Kidney epithelial cell (primary cell): Measurements from ENCODE around the gene GAS6. TPM values are rescaled to one million over a fixed set of nuclear protein-coding genes. Genes with fewer than 3 reads are reported as not detected.

Experiments
- DNase-seq: peaks from one replicate; pipeline ENCODE4 v3.0.0-alpha.2; 2010; ENCODE audit warnings: low read depth
- H3K27me3 ChIP-seq: 2 replicates; pipeline ENCODE4 v1.6.0; 2011; ENCODE audit warnings: low read length; ENCODE audit not compliant: control insufficient read depth, insufficient read depth
- H3K36me3 ChIP-seq: 2 replicates; pipeline ENCODE4 v1.5.1; 2011; ENCODE audit warnings: low read length; ENCODE audit not compliant: control insufficient read depth, insufficient read depth
- H3K4me3 ChIP-seq: 2 replicates; pipeline ENCODE4 v1.5.1; 2011; ENCODE audit warnings: low read depth, mild to moderate bottlenecking, control low read depth, low read length
- total RNA-seq: library from RNA; depleted of rRNA; stranded (reverse); fragments of >200 nt; gene quantifications from 2 replicates; pipeline ENCODE4 v1.2.3, GENCODE V29; 2015
- TF ChIP-seq, protein P1 (sequence below): IDR thresholded peaks from 2 replicates; pipeline ENCODE4 v1.5.1; 2011; ENCODE audit warnings: mild to moderate bottlenecking, moderate library complexity, low read length, control low read depth, inconsistent platforms; ENCODE audit not compliant: insufficient read depth, poor library complexity, severe bottlenecking

Gene GAS6
- total RNA-seq, 1 donor from 2014 or later, result 99.6 TPM

DNA sequence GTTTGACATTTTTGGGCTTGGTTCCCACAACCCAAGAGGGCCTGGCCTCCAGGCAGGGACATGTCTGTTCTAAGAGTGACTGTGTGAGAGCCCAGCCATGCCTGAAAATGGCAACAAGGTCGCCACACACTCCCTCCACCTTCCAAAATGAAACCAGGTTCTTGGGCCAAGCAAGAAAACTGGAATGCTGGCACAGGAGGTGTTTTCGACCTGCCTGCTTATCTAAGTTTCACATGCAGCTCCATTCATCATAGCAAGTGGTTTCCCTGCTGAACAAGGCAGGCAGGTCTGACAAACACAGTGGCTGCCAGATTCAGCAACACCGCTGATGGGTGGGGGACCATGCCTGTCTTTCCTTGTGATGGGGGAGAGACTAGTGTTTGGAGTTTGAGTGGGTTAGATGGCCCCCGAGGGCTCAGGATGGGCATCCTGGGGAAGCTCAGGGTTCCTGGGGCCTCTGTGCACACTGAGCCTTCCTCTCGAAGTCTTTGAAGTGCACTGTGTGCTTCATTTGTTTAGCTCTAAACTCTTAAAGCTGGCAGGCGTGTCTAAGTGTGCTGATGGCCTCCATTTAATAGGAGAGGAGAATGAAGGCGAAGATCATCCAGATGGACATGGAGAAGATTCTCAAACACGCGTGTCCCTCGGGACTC, 17.9 kb upstream of the GAS6 start:
- no peak overlapping the region for H3K4me3 ChIP-seq
- no peaks in the 10 kb centered on the region for H3K27me3 ChIP-seq
- TF ChIP-seq, protein P1, sequence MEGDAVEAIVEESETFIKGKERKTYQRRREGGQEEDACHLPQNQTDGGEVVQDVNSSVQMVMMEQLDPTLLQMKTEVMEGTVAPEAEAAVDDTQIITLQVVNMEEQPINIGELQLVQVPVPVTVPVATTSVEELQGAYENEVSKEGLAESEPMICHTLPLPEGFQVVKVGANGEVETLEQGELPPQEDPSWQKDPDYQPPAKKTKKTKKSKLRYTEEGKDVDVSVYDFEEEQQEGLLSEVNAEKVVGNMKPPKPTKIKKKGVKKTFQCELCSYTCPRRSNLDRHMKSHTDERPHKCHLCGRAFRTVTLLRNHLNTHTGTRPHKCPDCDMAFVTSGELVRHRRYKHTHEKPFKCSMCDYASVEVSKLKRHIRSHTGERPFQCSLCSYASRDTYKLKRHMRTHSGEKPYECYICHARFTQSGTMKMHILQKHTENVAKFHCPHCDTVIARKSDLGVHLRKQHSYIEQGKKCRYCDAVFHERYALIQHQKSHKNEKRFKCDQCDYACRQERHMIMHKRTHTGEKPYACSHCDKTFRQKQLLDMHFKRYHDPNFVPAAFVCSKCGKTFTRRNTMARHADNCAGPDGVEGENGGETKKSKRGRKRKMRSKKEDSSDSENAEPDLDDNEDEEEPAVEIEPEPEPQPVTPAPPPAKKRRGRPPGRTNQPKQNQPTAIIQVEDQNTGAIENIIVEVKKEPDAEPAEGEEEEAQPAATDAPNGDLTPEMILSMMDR, result no peak
- no peak for DNase-seq
- H3K36me3 ChIP-seq, result no peaks in the 10 kb centered on the region

DNA sequence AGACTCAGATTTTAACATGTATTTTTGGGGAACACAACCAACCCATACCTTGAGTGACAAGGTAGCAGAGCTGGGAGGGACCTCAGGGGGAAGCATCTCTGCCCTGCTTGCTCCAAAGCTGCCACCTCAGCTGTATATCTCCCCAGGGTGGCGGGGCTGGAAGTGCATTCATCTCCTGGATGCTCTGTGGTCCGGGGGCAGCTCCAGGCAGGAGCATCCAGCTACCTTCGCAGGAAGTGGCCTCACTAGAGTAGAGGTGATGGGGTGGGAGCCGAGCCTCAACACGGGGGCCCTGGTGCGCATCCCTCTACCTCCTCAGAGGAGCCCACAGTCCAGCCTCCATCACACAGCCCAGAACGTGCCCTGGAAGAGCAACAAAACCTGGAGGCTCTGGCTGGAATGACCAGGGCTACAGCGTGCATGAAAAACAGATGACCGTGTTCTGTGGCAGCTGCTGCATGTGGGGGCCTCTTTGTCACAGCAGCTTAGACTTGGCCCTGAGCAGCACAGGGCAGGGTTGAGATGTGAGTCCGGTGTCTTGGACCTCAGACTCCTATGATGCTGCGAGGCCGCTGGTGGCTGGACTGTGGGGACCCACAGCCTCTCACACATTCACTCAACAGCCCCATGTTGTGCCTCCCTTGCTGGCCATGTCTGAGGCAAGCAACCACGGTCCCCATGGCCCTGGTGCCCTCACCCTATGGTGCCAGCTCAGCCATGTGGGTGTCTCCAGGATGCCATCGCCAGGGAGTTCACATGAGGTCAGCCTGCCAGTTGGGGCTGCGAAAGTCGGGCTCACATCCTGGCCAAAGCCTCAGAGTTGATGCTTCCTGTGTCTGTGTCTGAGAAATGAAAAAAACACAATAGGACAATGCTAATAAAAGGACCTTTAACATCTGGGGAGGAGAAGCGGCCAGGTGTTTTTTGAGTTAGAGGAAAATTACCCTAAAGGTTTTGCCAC, 17.1 kb upstream of the GAS6 start:
- Histone ChIP-seq H3K27me3 (no peaks in the 10 kb centered on the region), H3K4me3 (no peak overlapping the region), H3K36me3 (no peaks in the 10 kb centered on the region)
- no peak for DNase-seq
- TF ChIP-seq, protein P1, result no peak

DNA sequence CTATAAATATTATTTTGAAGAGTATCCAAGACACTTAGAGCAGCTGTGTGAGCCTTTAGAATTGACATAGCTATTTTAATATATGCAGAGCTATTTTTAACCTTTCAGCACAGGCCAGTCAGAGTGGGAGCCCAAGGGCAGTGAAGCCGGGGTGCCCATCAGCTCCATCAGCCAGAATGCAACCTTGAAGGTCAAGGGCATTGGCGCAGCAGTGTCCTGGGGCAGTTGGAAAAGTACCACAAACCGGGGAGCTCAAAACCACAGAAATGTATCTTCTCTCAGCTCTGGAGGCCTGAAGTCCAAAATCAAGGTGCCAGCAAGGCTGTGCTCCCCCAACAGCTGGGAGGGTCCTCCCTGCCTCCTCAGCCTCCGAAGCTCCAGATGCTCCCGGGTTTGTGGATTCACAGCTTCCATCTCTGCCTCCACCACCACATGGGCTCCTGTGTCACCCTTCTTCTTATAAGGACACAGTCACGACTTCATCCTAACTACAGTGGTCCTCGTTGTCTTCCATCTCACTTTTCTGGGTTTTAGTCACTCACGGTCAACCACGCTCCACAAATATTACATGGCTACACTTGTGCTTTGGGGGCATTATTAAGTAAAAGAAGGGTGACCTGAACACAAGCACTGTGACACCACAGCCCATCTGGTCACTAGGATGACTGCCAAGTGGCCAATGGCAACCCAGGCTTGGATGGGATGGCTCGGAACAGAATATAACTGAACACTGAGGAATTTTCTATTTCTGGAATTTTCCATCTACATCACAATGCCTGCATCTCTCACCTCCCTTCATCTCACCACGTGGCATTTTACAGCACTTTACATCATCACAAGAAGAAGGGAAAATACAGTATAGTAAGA, 15.9 kb upstream of the GAS6 start:
- DNase-seq, result no peak
- no peaks in the 10 kb centered on the region for H3K36me3 ChIP-seq
- H3K4me3 ChIP-seq, result no peak overlapping the region
- H3K27me3 ChIP-seq, result no peaks in the 10 kb centered on the region
- TF ChIP-seq, protein P1, result no peak

DNA sequence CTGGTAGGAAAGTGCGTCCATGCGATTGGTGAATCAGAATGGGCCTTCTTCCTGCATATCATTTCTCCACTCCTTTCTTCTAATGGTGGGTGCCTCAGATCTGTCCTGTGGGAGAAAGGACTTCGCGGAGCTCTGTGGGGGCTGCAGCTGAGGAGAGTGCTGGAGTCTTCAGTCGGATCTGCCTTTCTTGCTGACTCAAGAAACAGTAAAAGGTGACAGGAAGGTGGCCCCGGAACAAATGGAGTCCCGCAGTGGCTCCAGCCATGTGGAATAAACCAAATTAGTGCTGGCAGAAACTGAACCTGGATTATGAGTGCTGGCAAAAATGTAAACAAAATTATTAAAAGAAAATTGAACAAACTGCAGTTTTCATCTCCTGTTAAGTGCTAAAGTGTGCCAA, 15.1 kb upstream of the GAS6 start:
- TF ChIP-seq, protein P1, result no peak
- Histone ChIP-seq H3K4me3 (no peak overlapping the region), H3K36me3 (no peaks in the 10 kb centered on the region), H3K27me3 (no peaks in the 10 kb centered on the region)
- no peak for DNase-seq

DNA sequence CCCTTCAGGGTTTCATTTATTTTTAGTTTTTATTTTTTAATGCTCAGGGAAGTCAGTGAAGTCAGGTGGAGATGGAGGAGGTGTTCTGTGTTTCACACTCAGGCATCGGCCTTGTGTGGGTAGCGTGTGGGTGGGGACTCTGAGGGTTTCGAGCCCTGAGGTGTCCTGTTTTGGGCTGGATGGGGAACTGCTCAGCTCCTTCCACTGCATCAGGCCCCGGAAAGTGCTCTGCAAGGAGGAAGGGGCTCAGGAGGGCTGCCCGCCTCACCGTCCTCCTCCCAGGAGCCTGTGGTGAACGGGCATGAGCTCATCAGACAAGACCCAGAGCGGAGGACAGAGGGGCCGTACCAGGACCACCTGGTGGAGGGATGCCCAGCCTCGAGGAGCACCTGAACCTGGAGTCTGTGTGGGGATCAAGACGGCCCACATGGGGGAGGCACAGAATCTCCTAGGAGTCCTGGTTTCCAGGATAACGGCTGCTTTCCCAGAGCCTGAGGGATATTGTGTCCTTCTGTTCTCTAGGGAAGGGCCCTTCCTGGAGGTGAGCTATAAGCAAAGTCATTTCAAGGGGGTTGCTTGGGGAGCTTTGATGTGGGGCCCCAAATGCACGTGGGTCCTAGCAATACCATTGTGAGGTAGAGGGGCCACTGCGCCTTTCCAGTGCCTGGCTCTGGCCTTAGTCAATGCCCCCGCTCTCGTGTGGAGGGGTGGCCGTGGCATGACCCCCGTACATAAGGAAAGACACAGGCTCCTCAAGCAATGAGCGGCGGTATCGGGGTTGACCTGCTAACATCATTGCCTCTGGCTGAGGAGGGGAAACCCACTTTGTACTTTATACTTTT, 13.5 kb upstream of the GAS6 start:
- H3K4me3 ChIP-seq, result no peak overlapping the region
- H3K36me3 ChIP-seq, result no peaks in the 10 kb centered on the region
- H3K27me3 ChIP-seq, result no peaks in the 10 kb centered on the region
- DNase-seq, result no peak
- TF ChIP-seq, protein P1, result no peak
